Measurements from ENCODE around the gene TRIM66.

GRCh38 chr11:8682303-8683114 is at the start of gene TRIM66, which contains the start of gene RPL27A:
- no peak for TF ChIP-seq SUZ12 (IDR thresholded peaks at IDR 0.05; ENCODE audit: extremely low read depth, insufficient read depth, insufficient read length)
- no peak for TF ChIP-seq ZNF274 (IDR thresholded peaks at IDR 0.05; ENCODE audit: low read depth, low read length)
- no peak for TF ChIP-seq YY1 (IDR thresholded peaks at IDR 0.05; ENCODE audit: insufficient read depth, insufficient read length)
